H1 (cell line): Measurements from ENCODE around the gene SULT2B1. TPM values are rescaled to one million over a fixed set of nuclear protein-coding genes. Genes with fewer than 3 reads are reported as not detected.

ENCODE experiments used
- CTCF ChIA-PET: fragments of 300-600 bp; sonication (Branson Sonifier 250); formaldehyde crosslinking; loops from one replicate; lab custom pipeline; 2021; ENCODE audit not compliant: partially characterized antibody; lab: Charles Lee
- POLR2A ChIA-PET: fragments of 300-600 bp; sonication (Branson Sonifier 250); formaldehyde crosslinking; loops from one replicate; lab custom pipeline; 2021; ENCODE audit warnings: inconsistent platforms; ENCODE audit not compliant: partially characterized antibody; lab: Charles Lee
- DNase-seq, 2 experiments: peaks; one replicate each; pipeline versions ENCODE4 v3.0.0 to v3.0.0-alpha.2; 2010 to 2022; ENCODE audit warnings: low spot score in 2 of 2, low read depth in 1 of 2, mixed read lengths in 1 of 2
- FAIRE-seq: peaks from 2 replicates; lab custom pipeline; 2011; peaks lifted over from hg19 to GRCh38; lab: Jason Lieb, UNC
- H2AFZ ChIP-seq: 2 replicates; pipeline ENCODE4 v1.8.1; 2012; ENCODE audit warnings: low read length, inconsistent platforms
- H2AK5ac ChIP-seq: 2 replicates; pipeline ENCODE4 v1.6.1; 2013; ENCODE audit warnings: low read depth, low read length
- H2BK120ac ChIP-seq: replicated peaks from 2 replicates; pipeline ENCODE3; 2013; ENCODE audit warnings: low read depth, low read length, inconsistent platforms
- H2BK12ac ChIP-seq: 2 replicates; pipeline ENCODE4 v1.6.1; 2013; ENCODE audit warnings: low read depth, low read length
- H2BK15ac ChIP-seq: 2 replicates; pipeline ENCODE4 v1.6.1; 2013; ENCODE audit warnings: low read length
- H2BK20ac ChIP-seq: 2 replicates; pipeline ENCODE4 v1.6.1; 2013; ENCODE audit warnings: low read length
- H2BK5ac ChIP-seq: 2 replicates; pipeline ENCODE4 v1.6.1; 2013; ENCODE audit warnings: low read depth, low read length
- H3K14ac ChIP-seq: 2 replicates; pipeline ENCODE4 v1.6.1; 2013; ENCODE audit warnings: inconsistent platforms; ENCODE audit not compliant: insufficient read length
- H3K18ac ChIP-seq: 2 replicates; pipeline ENCODE4 v1.6.1; 2013; ENCODE audit warnings: low read length; ENCODE audit errors: extremely low read depth
- H3K23ac ChIP-seq: 2 replicates; pipeline ENCODE4 v1.6.1; 2013; ENCODE audit warnings: inconsistent platforms; ENCODE audit not compliant: insufficient read length
- H3K23me2 ChIP-seq: 2 replicates; pipeline ENCODE4 v1.6.1; 2013; ENCODE audit warnings: low read depth, low read length
- H3K27ac ChIP-seq: 2 replicates; pipeline ENCODE4 v1.6.1; 2011; ENCODE audit warnings: low read depth, low read length, inconsistent platforms
- H3K27me3 ChIP-seq, 4 experiments: replicated peaks in 1 of 4; 1 replicate in 1 of 4; 2 replicates in 3 of 4; pipeline versions ENCODE4 v1.6.1 to v1.8.1; 2011 to 2013; ENCODE audit warnings: low read length in 3 of 4, mild to moderate bottlenecking in 3 of 4, inconsistent platforms in 2 of 4, mixed read lengths in 2 of 4, moderate library complexity in 1 of 4; ENCODE audit not compliant: control insufficient read depth in 3 of 4, insufficient read depth in 3 of 4; ENCODE audit errors: extremely low read depth in 1 of 4
- H3K36me3 ChIP-seq, 4 experiments: 2 replicates each; pipeline versions ENCODE4 v1.6.1 to v1.8.1; 2011 to 2013; ENCODE audit warnings: mild to moderate bottlenecking in 4 of 4, low read length in 3 of 4, moderate library complexity in 2 of 4, control low read depth in 1 of 4, inconsistent platforms in 1 of 4; ENCODE audit not compliant: insufficient read depth in 4 of 4, control insufficient read depth in 2 of 4
- H3K4ac ChIP-seq: replicated peaks from 2 replicates; pipeline ENCODE3; 2013; ENCODE audit warnings: low read length, low read depth, mixed read lengths, inconsistent platforms; ENCODE audit not compliant: insufficient read length
- H3K4me1 ChIP-seq, 4 experiments: replicated peaks in 1 of 4; 1 replicate in 1 of 4; 2 replicates in 3 of 4; pipeline versions ENCODE4 v1.6.1 to v1.8.1; 2011 to 2013; ENCODE audit warnings: low read length in 3 of 4, inconsistent platforms in 2 of 4, mixed read lengths in 1 of 4; ENCODE audit not compliant: insufficient read depth in 4 of 4, control insufficient read depth in 3 of 4
- H3K4me2 ChIP-seq, 2 experiments: 2 replicates each; pipeline versions ENCODE4 v1.6.1 to v1.8.1; 2011 to 2013; ENCODE audit warnings: low read depth in 2 of 2, low read length in 2 of 2, control low read depth in 1 of 2, inconsistent platforms in 1 of 2, mild to moderate bottlenecking in 1 of 2; ENCODE audit not compliant: insufficient read depth in 1 of 2
- H3K4me3 ChIP-seq, 4 experiments: fragments of 200-600, 300-600 bp in 1 of 4; sonication (generic), shearing (Covaris generic), sonication (Bioruptor Twin) in 1 of 4; 2 replicates each; pipeline versions ENCODE4 v1.5.1 to v1.8.1; 2011 to 2016; ENCODE audit warnings: low read length in 4 of 4, low read depth in 3 of 4, control low read depth in 2 of 4, inconsistent platforms in 2 of 4, mild to moderate bottlenecking in 2 of 4, mixed read lengths in 1 of 4, moderate library complexity in 1 of 4; ENCODE audit not compliant: insufficient read depth in 2 of 4; ENCODE audit errors: extremely low read depth in 1 of 4
- H3K56ac ChIP-seq: replicated peaks from 2 replicates; pipeline ENCODE3; 2013; ENCODE audit warnings: low read depth, mild to moderate bottlenecking, mixed read lengths, low read length, inconsistent platforms; ENCODE audit not compliant: insufficient read length
- H3K79me1 ChIP-seq: 2 replicates; pipeline ENCODE4 v1.6.1; 2013; ENCODE audit warnings: low read depth, low read length, control low read depth
- H3K79me2 ChIP-seq, 2 experiments: 2 replicates each; pipeline versions ENCODE4 v1.6.1 to v1.8.1; 2012 to 2013; ENCODE audit warnings: low read length in 2 of 2, mild to moderate bottlenecking in 2 of 2, inconsistent platforms in 1 of 2; ENCODE audit not compliant: insufficient read depth in 2 of 2, control insufficient read depth in 1 of 2
- H3K9ac ChIP-seq, 4 experiments: replicated peaks in 1 of 4; 1 replicate in 1 of 4; 2 replicates in 3 of 4; pipeline versions ENCODE4 v1.6.1 to v1.8.1; 2011 to 2013; ENCODE audit warnings: low read depth in 3 of 4, low read length in 3 of 4, control low read depth in 2 of 4, mild to moderate bottlenecking in 2 of 4, moderate library complexity in 2 of 4, inconsistent platforms in 1 of 4; ENCODE audit errors: extremely low read depth in 1 of 4
- H3K9me3 ChIP-seq, 2 experiments: 2 replicates each; pipeline versions ENCODE4 v1.6.1 to v1.8.1; 2012 to 2013; ENCODE audit warnings: mild to moderate bottlenecking in 2 of 2, moderate library complexity in 2 of 2, control low read depth in 1 of 2, inconsistent platforms in 1 of 2, low read depth in 1 of 2, low read length in 1 of 2, mixed read lengths in 1 of 2; ENCODE audit not compliant: insufficient read depth in 2 of 2
- H4K20me1 ChIP-seq, 2 experiments: replicated peaks in 1 of 2; 2 replicates each; pipeline versions ENCODE3 to v1.8.1; 2011 to 2013; ENCODE audit warnings: inconsistent platforms in 2 of 2, low read length in 2 of 2, mild to moderate bottlenecking in 1 of 2; ENCODE audit not compliant: insufficient read depth in 2 of 2, control insufficient read depth in 1 of 2
- H4K5ac ChIP-seq: 2 replicates; pipeline ENCODE4 v1.6.1; 2013; ENCODE audit warnings: low read length, low read depth, mixed read lengths, inconsistent platforms; ENCODE audit not compliant: insufficient read length
- H4K8ac ChIP-seq: 2 replicates; pipeline ENCODE4 v1.8.0; 2013; ENCODE audit warnings: mild to moderate bottlenecking, moderate library complexity, low read length, inconsistent platforms; ENCODE audit not compliant: insufficient read depth; ENCODE audit errors: extremely low read depth
- H4K91ac ChIP-seq: replicated peaks from 2 replicates; pipeline ENCODE3; 2013; ENCODE audit warnings: low read length, mixed read lengths, inconsistent platforms; ENCODE audit not compliant: insufficient read length
- CBX8 ChIP-seq: fragments of 300-800, 300-1000 bp; sonication (generic); IDR thresholded peaks from 2 replicates; pipeline ENCODE4 v1.7.1; 2016; ENCODE audit warnings: low read depth, low read length, borderline replicate concordance
- CEBPB ChIP-seq: IDR thresholded peaks from 2 replicates; pipeline ENCODE4 v1.6.1; 2012; ENCODE audit warnings: low read depth, low read length
- CHD1 ChIP-seq: IDR thresholded peaks from 2 replicates; pipeline ENCODE4 v1.6.1; 2012; ENCODE audit warnings: low read depth, low read length, improper control_type of control experiment
- CHD2 ChIP-seq: IDR thresholded peaks from 2 replicates; pipeline ENCODE4 v1.6.1; 2012; ENCODE audit warnings: low read length, improper control_type of control experiment
- EGR1 ChIP-seq: IDR thresholded peaks from 2 replicates; pipeline ENCODE4 v1.6.1; 2011; ENCODE audit warnings: low read depth, low read length, borderline replicate concordance
- HDAC2 ChIP-seq, 2 experiments: fragments of 300-600 bp in 1 of 2; sonication (generic) in 1 of 2; IDR thresholded peaks; 2 replicates each; pipeline ENCODE4 v1.6.1; 2011 to 2012; ENCODE audit warnings: low read depth in 2 of 2, low read length in 2 of 2, mild to moderate bottlenecking in 2 of 2, moderate library complexity in 2 of 2, borderline replicate concordance in 1 of 2, inconsistent platforms in 1 of 2
- KDM5A ChIP-seq: fragments of 200-600 bp; IDR thresholded peaks from 2 replicates; pipeline ENCODE4 v1.7.1; 2012; ENCODE audit warnings: mild to moderate bottlenecking, low read length, inconsistent platforms, mixed read lengths
- MAFK ChIP-seq: IDR thresholded peaks from 2 replicates; pipeline ENCODE4 v1.6.1; 2012; ENCODE audit warnings: low read depth, mild to moderate bottlenecking, improper control_type of control experiment, low read length
- NRF1 ChIP-seq: IDR thresholded peaks from 2 replicates; pipeline ENCODE4 v1.6.1; 2011; ENCODE audit warnings: mild to moderate bottlenecking, low read depth, low read length, improper control_type of control experiment
- PHF8 ChIP-seq: fragments of 200-600 bp; sonication (generic); conservative IDR thresholded peaks from 2 replicates; pipeline ENCODE4 v1.7.1; 2012; ENCODE audit warnings: low read depth, mild to moderate bottlenecking, inconsistent platforms, low read length, moderate library complexity
- SIRT6 ChIP-seq: IDR thresholded peaks from one replicate; pipeline ENCODE4 v1.7.1; 2012; ENCODE audit warnings: low read length, inconsistent platforms
- SP1 ChIP-seq: IDR thresholded peaks from 2 replicates; pipeline ENCODE4 v1.6.1; 2011; ENCODE audit warnings: low read depth, low read length
- WGBS, 2 experiments: shearing (Covaris generic) in 1 of 2; methylation state at CpG; one replicate each; pipeline versions ENCODE4 v1.1.6 to v1.1.7; 2013 to 2015; ENCODE audit warnings: low lambda C conversion rate in 2 of 2, mixed read lengths in 2 of 2, inconsistent platforms in 1 of 2, low coverage in 1 of 2, missing lambda C conversion rate in 1 of 2; ENCODE audit not compliant: insufficient replicate concordance in 2 of 2, insufficient coverage in 1 of 2, insufficient read length in 1 of 2; ENCODE audit errors: extremely low coverage in 1 of 2, missing lambda C conversion rate in 1 of 2; 5-methylcytosine and 5-hydroxymethylcytosine counted together
- polyA plus RNA-seq, 7 experiments: library from polyadenylated mRNA; depleted of rRNA in 3 of 7; stranded (reverse) in 5 of 7; unstranded in 2 of 7; fragments of >200 nt in 5 of 7; fragments of 200-250 nt in 2 of 7; gene quantifications; 1 replicate in 5 of 7; 2 replicates in 1 of 7; 4 replicates in 1 of 7; pipeline versions ENCODE4 v1.2.1 to v1.2.3, GENCODE V29; 2011 to 2013; ENCODE audit warnings: missing spikeins in 2 of 7, mixed read lengths in 2 of 7
- total RNA-seq: library from RNA; stranded (reverse); fragmentation: NEBNext Ultra II Directional; extraction: Animal tissue kit (Norgen Biotek cat#: 25700); gene quantifications from 2 replicates; pipeline ENCODE4 v1.2.1, GENCODE V29; 2021

The SULT2B1 gene
- total and polyA plus RNA-seq, 2 of the 8 experiments (the other 6 are each of a cell fraction or from before 2014, with no cell fraction given) = 1.5 to 2.6 TPM

DNA sequence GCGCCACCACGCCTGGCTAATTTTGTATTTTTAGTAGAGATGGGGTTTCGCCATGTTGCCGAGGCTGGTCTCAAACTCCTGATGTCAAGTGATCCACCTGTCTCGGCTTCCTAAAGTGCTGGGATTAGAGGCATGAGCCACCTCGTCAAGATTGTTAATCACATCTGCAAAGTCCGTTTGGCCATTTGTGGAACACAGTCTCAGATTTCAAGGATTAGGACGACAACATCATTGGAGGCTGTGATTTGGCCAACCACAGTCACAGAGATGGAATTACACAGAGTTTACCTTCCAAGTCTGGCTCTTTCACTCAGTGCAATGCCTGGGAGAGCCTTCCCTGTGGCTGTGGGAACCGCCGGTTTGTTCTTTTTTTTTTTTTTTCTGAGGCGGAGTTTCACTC is 17.8 kb downstream of the SULT2B1 start:
- no peak overlapping the region for H3K14ac ChIP-seq
- 89% methylated on average over 10 of the region's 11 CpGs; no CpG with 5 or more reads in 1 of the 2 experiments for WGBS, 2 experiments

More for the DNA sequence above, 17.8 kb downstream of the SULT2B1 start:
- Histone ChIP-seq H4K20me1 (no peaks in the 10 kb centered on the region), H4K91ac (no peak overlapping the region), H3K4me1 (peaks cover 0 to 8% (median 3%) of the 10 kb centered on the region in 4 experiments; a peak in 5 of 7 replicates), H2BK5ac (no peak overlapping the region), H3K9me3 (no peaks in the 10 kb centered on the region), H2BK15ac (no peak overlapping the region), H3K79me1 (no peaks in the 10 kb centered on the region), H2BK120ac (no peak overlapping the region), H3K4ac (no peak overlapping the region), H3K23ac (no peak overlapping the region), H3K18ac (no peak overlapping the region), H3K4me3 (no peak overlapping the region), H4K8ac (no peak overlapping the region; the same call in 1 of the 2 replicates), H3K36me3 (no peaks in the 10 kb centered on the region), H3K27ac (no peak overlapping the region), H3K79me2 (no peaks in the 10 kb centered on the region), H3K9ac (no peak overlapping the region), H2BK12ac (0 out of 2 replicates have a peak overlapping the region, but pooled peaks have one; percentile 22), H3K56ac (no peak overlapping the region), H3K23me2 (no peaks in the 10 kb centered on the region), H4K5ac (no peak overlapping the region), H3K4me2 (no peak overlapping the region), H2BK20ac (no peak overlapping the region), H2AFZ (no peak overlapping the region), H2AK5ac (no peak overlapping the region), H3K27me3 (no peaks in the 10 kb centered on the region; a peak in 2 of 7 replicates)
- FAIRE-seq (no peak), DNase-seq (no peak)
- ChIA-PET CTCF (interaction anchor here (1.0 to 1.3 kb wide), 2 partner anchors 14 to 79 kb away, joined by 3 to 5 read pairs; no protein-coding TSS in a partner anchor), POLR2A (interaction anchor here (2.4 kb wide), 1 partner anchor 56 kb away, joined by 7 read pairs; no protein-coding TSS in a partner anchor)
- no peak for TF ChIP-seq SIRT6
- TF ChIP-seq MAFK = no peak
- no peak for TF ChIP-seq CHD2
- TF ChIP-seq KDM5A = no peak
- TF ChIP-seq HDAC2 (IDR thresholded peaks at IDR 0.05; ENCODE audit: borderline replicate concordance in 1 of 2, low read depth in 2 of 2, low read length in 2 of 2) = no peak
- no peak for TF ChIP-seq CHD1
- TF ChIP-seq EGR1 = no peak
- TF ChIP-seq NRF1 = no peak
- TF ChIP-seq CEBPB = no peak
- no peak for TF ChIP-seq SP1
- TF ChIP-seq PHF8 = no peak
- no peak for TF ChIP-seq CBX8
